HG03521 (cell line): ENCODE data around the gene IL36B.

ENCODE experiments used
- ATAC-seq: cut with Tn5 transposase; IDR thresholded peaks from one replicate; pipeline ENCODE4 v1.9.1; 2021; ENCODE audit warnings: mild to moderate bottlenecking, moderate library complexity; ENCODE audit not compliant: unreplicated experiment

Gene IL36B

GRCh38 chr2:113076954-113077669 is 24.4 kb upstream of the IL36B start:
- ATAC-seq, result no peak

DNA sequence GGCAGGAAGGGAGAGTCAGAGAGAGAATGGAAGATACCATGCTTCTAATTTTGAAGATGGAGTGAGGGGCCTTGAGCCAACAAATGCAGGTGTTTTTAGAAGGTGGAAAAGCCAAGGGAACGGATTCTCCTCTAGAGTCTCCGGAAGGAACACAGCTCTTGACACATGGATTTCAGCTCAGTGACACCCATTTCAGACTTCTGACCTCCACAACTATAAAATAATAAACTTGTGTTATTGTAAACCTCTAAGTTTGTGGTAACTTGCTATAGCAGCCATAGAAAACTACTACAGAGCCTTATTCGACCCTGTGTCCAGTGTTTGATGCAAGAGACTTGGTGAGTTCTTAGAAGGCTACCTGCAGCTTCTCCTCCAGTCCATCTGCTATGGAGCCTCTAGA is 22.9 kb upstream of the IL36B start:
- no peak for ATAC-seq

- ATAC-seq, result no peak
Measured at GRCh38 chr2:113075030-113075429, 22.4 kb upstream of the IL36B start.

DNA sequence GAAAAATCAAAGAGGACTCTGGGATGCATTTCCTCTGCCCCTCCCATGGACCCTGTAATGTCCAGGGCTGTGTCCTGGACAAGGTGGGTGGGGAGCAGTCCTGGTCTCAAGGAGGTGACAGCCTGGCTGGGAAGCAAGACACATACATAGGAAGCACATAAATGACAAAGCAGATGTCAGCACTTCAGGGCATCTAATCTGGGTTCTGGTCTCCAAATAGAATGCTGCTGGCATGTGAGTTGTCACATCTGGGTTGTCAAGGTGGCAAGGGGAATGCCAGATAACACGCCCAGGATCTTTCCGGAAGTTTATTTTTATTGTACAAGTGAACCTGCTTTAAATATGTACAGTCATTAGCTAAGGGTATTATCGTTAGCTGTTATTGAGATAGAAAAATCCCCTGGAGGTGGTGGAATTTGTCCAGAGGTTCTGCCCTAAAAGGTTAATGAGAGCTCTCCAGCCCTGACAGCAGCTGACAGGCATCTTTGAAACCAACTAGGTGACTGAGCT is 20.7 kb upstream of the IL36B start:
- ATAC-seq, result no peak

DNA sequence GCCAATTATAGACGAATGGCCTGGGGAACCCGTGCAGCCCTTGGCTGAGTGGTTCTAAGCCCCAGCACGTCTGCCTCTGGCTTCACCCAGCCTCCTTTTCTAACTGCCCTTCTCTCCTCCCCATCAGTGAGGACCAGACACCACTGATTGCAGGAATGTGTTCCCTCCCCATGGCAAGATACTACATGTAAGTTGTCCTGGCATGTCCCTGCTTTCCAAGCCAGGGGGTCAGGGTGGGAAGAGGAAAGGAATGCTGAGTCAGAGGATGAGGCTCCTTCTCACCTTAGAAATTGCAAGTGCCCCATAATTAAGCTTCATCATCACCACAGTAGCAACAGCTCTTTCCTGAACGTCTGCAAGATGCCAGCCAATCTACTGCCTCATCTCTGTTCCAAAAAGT is 19.9 kb upstream of the IL36B start:
- ATAC-seq, result no peak

GRCh38 chr2:113070606-113070975 is 17.9 kb upstream of the IL36B start:
- ATAC-seq, result no peak

DNA sequence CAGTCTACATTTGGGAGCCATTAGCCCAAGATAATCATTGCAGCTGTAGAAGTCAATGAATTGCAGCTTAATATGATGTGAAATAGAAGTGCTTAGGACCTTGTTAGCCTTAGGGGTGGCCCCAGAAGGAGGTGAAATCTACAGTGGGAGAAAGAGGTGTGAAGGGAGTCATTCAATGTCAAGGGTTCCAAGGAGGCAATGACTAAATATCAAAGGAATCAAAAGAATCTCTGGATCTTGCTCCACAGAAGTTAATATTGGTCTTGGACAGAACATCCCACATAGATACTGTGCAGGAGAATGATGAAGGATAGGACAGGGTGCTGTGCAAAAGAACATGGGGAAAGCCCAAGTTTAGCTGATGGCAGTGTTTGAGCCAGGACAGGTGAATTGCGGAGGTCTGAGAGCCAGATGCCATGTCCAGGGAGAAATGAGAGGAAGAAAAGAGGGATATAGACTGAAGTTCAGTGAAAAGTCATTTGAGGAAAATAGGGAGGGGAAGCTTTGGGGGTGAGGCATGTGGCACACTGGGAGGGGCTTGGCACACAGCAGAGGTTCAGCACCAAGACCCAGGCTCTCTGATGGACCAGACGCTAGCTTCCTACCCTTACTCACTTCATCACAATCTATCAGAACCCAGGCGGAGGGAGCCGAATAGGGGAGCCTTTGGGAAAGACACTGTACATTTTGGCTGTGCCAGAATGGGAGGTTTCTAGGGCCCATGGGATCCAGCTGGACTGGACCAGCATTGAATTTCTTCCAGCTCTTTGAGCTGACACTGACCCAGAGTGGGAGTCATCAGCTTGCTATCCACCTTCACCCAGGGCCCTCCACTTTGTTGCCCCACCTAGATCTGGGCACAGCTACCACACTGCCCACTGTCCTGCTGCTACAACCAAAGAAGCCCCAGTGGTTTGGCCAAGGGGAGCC is 17.3 kb upstream of the IL36B start:
- no peak for ATAC-seq

DNA sequence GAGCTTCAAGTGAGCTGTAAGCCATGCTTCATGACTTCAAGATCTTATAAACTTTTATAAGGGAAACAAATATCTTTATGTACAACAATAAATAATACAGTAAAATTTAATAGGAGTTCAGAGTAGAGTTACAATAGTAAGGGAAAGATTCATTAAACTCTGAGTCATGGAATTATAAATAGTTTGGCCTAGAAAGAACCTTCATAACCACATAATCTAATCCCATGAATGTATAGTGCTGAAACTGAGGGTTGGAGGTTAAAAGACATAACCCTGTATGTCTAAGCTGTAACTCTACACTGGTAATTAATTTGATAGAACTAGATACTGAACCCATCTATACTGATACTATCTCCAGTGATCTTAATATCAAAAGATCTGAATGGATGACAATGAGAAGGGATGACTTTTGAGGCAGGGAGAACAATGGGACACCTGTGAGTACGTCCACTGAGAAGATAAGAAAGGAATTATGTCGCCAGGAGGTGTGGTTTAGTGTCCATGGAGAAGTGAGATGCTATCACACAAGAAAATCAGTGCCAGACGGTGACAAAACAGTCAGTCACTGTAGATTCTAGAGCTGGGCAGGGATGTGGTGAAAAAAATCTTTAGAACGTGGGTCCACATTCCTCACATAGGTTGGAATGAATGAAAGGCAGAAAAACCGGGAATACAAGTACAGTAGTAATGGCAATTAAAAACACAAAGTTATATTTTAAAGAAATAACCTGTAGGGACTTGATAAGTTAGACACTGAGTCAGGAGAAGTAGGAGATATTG is 16.2 kb upstream of the IL36B start:
- no peak for ATAC-seq

DNA sequence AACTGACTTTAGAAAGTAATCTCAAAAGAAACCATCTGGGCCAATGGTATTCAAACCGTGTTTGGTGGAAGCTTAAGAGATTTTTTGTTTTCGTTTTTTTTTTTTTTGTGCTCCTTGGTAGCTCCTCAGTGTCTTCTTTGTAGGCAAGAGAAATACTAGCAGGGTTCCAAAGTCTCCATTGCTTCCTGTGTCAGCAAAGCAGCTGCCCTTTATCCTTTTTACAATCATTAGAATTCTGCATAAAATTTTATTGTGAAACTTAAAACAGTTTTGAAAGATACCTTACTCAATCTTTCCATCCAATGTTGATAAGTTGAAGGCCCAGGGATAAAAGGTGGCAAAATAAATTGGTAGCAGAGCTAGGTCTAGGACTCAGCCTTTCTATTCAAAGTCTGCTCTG is 15.6 kb upstream of the IL36B start:
- no peak for ATAC-seq

- ATAC-seq, result no peak
Measured at GRCh38 chr2:113067681-113068080, 15.0 kb upstream of the IL36B start, which contains the start of gene IL1F10. Gene IL1F10, plus strand, starts transcription at chr2:113067970. Its CDS starts 4,769 bp downstream, at chr2:113072739.

DNA sequence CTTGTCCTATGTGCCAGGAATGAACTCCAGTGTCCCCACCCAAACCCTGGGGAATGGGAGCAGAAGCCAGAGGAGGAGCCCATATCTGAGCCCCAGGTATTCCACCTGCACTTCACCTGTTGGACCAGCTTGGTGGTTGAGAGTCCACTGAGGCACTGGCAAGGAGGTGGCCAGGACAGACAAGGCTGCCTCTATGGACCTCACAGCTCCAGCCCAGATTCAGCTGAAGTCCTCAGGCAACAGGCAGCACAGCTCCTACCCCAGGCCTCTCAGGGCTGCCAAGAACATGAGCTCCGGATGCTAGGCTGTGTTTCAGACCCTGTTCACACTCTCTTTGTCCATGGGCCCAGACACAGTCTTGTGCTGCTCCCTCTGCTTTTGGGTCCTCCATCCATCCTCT is 12.2 kb upstream of the IL36B start:
- ATAC-seq, result no peak

DNA sequence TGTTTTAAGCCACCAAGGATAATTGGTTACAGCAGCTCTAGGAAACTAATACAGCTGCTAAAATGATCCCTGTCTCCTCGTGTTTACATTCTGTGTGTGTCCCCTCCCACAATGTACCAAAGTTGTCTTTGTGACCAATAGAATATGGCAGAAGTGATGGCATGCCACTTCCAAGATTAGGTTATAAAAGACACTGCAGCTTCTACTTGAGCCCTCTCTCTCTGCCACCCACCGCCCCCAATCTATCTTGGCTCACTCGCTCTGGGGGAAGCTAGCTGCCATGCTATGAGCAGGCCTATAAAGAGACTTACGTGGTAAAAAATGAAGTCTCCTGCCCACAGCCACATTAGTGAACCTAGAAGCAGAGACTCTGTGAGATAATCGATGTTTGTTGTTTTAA is 11.6 kb upstream of the IL36B start:
- no peak for ATAC-seq

- ATAC-seq, result no peak
Measured at GRCh38 chr2:113061896-113062770, 9.5 kb upstream of the IL36B start.

DNA sequence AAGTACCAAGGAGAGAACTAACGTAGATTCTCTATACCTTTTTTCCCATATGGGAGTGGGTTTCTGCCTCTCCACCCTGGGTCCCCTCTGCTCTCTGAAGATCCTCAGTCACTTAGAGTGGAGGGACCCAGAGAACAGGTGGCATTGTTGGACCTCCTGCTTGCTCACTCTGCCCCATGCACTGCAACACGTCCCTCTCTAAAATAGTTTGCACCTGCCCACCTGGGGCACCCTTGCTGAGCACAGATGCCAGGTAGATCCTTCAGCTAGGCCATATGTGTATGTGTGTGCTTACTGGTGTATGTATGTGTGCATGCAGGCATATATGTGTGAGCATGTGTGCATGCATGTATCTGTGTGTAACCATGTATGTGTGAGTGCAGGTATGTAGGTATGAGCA is 8.6 kb upstream of the IL36B start:
- ATAC-seq, result no peak

DNA sequence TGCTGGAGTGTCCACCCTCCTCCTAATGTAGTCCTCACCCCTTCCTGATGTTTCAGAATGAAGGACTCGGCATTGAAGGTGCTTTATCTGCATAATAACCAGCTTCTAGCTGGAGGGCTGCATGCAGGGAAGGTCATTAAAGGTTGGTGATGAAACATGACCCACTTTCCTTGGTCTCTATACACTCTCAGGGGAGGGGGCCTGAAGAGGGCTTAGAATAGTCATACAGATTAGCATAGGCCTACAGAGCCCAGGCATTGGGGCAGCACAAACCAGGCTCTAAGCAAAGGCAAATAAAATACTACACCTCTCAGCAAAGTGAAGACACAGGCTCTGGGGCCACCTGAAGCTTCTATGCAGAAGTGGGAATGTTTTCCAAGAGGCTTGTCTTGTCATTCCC is 8.1 kb upstream of the IL36B start:
- no peak for ATAC-seq

DNA sequence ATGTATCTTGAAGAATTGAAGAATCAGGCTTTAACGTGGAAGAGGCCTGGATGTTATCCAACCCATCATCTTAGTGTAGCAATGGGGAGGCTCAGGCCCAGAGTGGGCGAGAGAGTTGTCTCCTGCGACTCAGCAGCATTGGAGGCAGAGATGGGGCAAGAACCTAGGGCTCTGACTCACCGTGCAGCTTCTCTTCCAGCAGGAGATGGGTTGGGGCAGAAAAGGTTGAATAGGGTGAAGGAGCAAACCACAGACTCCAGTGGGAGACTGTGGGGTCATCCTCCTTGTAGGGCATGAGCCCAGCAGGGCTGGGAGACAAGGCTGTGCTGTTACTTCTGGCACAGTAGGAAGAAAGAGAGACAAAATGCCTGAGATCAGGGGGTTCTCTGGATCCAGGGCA is 7.7 kb upstream of the IL36B start:
- no peak for ATAC-seq

GRCh38 chr2:113058998-113059960 is 6.6 kb upstream of the IL36B start, which contains the start of gene IL36RN:
Gene IL36RN, plus strand, starts transcription at chr2:113059198. Its CDS starts 241 bp downstream, at chr2:113059439.
- no peak for ATAC-seq

- ATAC-seq, result no peak
Measured at GRCh38 chr2:113058411-113058994, 5.8 kb upstream of the IL36B start.

DNA sequence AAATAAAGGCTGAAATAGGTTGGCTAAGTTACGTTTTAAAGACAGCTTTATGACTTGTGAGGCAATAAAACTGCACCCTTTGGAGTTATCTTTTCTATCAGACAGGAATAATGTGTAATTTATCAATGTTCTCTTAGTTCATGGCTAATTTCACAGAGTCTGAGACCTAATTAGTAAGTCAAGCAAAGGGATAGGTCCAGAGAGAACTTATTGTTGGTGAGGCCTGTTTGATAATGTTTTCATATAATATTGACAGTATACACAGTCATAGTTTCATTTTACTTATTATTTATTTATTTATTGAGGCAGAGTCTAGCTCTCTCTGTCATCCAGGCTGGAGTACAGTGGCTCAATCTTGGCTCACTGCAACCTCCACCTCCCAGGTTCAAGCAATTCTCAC is 4.5 kb upstream of the IL36B start:
- ATAC-seq, result no peak
